HG02981 (cell line): ENCODE measurements around the gene TNK1.

ENCODE experiments used
- ATAC-seq: cut with Tn5 transposase; IDR thresholded peaks from one replicate; pipeline ENCODE4 v1.9.1; 2021; ENCODE audit warnings: mild to moderate bottlenecking, moderate library complexity; ENCODE audit not compliant: unreplicated experiment

TNK1 gene

DNA sequence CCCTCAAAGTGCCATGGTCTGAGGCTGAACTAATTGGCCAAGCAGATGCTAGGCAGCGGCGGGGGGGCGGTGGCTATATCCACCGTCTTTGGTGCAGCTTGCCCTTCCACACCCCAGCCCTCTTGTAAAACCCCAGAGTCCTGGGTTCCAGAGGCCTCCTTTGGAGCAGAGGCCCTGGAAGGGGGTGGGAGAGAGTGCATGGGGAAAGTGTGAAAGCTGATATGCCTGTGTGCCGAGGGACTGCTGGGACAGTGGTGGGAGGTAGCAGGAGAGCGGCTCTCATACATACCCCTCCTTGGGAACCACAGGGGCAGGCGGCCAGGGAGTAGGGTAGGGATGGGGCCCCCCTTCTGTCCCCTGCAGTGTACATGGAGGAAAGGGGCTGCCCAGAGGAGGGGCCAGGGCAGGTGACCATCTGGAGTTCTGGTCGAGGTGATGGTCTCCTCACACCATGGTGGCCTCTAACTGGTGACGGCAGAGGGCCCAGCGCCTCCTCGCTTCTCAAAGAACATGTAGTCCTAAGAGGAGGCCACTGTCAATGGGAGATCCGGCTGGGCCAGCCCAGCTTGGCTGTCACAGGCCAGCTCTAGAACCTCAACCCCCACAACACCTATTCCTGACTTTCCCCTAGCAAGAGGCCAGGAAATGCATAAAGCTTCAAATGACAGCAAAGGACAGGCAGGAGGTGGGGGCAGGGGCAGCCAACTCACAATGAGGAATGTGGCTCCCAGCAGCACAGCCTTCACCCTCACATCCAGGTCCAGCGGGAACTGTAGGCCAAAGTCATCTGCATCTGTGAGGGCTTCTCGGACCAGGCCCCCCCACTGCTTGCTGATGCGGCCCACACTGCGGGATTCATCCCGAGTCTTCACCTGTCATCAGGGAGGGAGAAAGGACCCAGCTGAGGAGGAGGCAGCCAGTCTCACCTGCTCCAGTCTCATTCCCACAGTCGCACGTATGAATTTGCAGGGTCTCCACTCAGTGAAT is 9.3 kb downstream of the TNK1 start:
- no peak for ATAC-seq

DNA sequence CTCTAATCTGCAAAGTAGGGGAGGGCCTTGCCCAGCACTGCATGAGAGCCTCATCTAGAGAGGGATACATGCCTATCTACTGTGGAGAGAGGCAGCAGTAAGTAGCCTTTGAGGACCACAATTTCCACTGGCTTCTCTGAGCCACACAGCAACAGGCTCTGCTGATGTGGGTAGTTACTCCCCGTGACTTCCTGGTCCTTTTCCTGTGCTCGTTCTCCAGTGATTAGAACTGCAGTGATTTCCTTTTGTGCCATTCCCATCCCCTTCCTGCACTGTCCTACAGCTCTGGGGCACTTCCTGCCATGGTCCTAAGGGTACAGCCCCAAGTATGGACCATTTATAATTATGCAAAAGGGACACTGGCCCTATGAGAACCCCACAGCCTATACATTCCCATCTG is 10.4 kb downstream of the TNK1 start:
- ATAC-seq: no peak

DNA sequence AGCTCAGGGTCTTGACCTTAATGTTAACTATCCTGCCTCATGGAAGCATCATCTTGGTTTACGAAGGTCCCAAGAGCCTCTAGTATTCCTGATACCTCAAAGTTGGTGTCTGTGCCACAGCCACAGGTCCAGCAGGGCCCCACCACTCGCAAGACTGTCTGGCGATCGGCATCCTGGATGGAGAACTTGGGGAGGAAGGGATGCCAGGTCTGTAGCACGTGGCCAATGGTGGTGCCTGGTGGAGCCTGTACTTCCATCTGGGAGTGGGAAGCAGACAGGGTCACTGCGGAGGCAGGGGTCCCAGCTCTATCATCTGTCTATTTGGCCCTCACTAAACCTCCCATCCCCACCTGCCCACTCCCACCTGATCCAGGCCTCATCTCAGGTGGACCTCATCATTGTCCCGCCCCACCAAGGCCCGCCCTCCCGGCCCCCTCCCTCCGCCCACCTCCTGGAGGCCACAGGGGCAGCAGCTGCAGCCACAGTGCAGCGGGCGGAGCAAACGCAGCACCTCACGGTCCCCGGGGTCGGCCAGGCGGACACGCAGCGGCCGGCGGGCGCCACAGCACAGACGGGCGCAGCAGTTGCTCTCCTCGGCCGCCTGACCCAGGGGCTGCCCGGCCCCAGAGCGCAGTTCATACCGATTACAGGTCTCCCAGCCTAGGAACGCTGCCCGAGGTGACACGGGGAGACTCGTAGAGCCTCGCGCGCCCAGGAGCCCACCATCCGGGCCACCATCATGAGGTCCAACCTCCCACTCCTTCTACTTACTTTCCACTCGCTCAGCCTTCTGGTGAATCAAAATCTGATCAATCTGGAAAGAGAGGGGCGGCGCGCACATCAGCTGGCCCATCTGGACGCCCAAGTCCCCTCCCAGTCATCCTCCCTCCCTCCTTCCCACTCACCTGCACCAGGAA is 12.1 kb downstream of the TNK1 start:
- no peak for ATAC-seq

DNA sequence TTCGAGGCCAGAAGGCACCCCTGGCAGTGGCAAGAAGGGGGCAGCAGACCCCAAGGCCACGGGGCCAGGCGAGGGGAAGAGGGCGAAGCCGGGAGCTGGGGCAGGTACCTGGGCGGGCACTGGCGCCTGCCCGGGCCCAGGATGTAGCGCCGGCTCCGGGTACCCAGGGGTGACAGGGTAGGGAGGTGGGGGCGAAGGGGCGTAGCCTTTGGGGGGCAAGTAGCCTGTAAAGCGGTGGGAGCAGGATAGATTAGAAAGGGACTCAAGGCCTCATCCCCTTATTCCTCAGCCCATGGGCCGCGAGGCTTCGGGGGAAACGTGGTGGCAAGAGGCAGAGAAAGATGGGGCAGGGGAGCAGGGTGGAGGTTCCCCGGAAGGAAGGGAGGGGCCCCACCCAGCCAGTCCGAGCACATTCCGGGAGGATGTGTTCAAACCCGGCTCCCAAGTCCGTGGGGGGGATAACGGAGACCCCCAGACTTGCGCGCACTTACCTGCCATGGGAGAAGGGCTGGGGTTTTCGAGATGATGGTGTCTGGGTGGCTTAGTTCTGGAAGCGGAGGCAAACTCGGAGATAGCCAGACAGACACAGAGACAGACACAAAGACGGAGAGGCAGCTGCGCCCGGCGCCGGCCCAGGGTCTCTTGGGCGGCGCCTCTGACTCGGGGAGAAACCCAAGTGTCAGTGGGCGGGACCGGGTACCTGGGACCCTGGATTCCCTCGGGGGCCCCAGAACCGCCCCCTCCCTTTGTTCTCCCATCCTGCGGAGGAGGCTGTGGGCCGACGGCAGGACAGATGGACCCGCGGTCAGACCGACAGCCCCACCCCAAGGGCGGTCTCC is 12.9 kb downstream of the TNK1 start:
- peak; percentile 26 for ATAC-seq

DNA sequence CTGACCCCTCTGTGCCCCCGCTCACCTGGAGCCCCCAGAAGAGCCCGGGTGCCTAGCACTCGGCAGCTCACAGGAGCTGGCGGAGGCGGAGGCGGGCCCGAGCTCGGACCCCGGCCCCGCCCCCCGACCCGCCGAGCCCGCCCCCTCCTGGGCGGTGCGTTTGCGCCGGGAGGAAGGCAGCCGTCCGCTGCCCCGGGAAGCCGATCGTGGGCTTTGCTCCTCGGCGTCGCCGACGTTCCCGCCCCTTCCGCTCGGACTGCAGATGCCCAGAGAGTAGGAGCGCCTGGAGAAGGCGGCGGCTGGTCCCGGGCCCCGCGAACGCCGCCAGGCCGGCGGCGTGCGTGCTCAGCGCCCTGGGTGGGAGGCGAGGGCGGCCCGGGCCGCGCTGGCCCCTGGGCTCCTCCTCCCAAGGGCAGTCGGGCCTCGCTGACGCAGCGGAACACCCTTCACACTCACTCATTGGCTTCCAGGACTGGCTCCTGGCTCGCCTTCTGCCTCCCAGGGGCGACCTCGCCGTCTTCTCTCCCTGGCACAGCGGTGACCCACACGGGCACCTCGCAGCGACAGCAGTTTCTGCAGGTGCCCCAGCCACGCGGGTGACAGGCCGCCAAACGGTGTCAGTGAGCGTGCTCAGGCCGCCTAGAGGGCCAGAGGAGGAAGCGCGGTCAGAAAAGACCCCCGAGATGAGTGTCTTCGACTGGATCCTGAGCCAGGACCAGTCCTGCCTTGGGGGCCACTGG is 13.7 kb downstream of the TNK1 start, which contains the start of gene PLSCR3:
PLSCR3 (minus strand) TSS at position 74 of the 740 bp plus-strand sequence. CDS start 415 bp downstream, outside the sequence.
- peak; percentile 73 for ATAC-seq

DNA sequence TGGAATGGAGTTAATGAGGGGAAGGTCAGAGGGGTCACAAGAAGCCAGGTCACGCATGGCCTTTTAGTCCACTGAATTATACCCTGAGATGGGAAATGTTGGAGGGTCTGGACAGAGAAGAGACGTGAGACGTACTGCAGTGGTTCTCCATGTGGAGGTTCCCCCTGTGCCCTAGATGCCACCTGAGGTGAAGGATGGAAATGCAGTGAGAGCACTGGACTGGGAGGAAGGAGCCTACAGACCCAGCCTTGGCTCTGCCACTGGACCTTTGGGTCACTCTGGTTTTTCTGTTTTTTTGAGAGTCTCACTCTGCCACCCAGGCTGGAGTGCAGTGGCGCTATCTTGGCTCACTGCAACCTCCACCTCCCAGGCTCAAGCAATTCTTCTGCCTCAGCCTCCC is 15.3 kb downstream of the TNK1 start:
- no peak for ATAC-seq

DNA sequence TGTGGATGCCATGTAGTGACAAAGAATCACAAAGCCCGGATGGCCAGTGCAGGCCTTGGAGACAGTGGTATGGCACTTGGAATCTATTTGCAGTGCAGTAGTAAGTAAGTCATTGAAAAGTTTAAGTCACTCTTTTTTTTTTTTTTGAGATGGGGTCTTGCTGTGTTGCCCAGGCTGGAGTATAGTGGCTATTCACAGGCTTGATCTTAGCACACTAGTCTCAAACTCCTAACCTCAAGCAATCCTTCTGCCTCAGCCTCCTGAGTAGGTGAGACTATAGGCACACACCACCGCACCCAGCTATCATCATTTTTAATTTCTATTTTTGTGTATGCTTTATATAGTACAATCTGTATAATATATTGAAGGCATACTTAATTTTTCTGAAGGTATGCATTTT is 17.7 kb downstream of the TNK1 start:
- ATAC-seq: no peak

DNA sequence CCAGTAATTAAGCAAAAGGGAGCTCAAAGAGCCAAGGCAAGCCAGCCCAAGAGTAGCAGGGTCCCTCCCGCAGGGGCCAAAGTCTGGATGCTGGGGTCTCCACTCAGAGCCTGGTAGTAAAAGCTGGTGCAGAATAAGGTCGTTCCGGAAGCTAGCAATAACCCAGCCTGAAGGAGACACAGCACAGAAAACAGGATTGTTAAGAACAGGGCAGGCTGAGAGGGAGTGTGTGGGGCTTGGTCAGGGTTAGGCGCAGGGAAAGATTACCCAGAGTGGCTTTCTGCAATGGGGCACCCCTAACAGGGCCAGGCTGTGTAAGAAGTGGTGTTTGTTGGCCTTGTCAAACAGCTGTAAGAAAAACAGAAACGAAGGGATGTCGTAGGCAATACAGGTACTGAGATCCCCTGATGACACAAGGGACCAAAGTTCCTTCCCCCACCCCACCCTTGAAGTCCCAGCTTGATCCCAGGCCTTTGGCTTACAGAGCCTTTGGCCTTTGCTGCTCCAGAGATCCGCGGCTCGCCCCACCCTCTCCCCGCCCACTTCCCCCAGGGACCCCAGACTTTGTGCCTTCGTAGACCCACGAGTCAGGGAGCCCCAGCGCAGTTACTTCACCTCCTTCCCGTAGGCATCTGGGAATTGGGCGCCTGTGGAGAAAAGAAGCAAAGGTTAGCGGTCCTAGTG is 22.3 kb downstream of the TNK1 start:
- no peak for ATAC-seq

DNA sequence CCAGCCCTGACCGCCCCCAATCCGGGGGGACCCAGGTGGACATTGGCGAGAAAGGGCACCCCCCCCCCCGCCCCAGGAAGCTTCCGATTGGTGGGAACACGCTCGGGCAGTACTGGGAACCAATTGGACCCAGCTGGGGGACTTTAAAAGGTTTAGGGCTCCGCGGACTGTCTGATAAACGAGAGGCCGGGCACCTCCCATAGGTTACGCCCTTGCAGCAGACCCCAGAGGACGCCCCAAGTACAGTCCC is 22.8 kb downstream of the TNK1 start:
- ATAC-seq: no peak

DNA sequence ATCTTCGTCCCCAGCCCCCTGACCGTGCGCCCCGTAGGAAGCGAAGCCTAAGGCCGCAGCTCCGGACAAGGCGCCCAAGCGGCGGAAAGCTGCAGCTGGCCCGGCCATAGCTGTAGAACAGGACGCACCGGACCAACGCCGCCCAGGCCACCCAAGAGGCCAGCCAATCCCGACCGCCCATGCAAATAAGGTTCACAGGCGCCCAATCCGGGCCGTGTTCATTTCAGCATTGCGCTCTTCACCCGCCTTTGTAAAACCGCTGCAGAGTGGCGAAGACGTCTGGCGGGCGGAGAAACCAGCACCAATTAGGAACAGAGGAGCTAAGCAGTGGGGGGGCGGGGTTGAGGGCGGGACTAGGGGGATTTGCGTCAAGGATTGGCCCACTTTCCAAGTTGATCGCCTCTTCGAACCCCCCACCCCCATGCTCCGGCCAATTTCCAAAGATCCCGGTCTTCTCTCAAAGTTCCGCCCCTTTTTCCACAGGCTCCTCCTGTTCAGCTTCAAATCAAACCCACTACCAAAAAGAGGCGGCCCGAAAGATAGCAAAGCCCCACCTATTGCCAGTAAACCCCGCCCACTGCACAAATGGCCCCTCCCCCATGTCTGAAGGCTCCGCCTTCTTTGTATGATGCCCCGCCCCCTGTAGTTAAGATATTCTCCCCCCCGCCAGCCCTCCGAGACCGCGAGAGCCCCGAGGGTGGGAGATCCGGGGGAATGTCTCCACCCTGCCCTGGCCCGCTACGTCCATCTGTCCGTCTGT is 23.3 kb downstream of the TNK1 start, which contains the start of gene TMEM256:
TMEM256 (minus strand) TSS at position 121 of the 760 bp plus-strand sequence; CDS start at position 108, 13 bp downstream.
- peak; percentile 91 for ATAC-seq

DNA sequence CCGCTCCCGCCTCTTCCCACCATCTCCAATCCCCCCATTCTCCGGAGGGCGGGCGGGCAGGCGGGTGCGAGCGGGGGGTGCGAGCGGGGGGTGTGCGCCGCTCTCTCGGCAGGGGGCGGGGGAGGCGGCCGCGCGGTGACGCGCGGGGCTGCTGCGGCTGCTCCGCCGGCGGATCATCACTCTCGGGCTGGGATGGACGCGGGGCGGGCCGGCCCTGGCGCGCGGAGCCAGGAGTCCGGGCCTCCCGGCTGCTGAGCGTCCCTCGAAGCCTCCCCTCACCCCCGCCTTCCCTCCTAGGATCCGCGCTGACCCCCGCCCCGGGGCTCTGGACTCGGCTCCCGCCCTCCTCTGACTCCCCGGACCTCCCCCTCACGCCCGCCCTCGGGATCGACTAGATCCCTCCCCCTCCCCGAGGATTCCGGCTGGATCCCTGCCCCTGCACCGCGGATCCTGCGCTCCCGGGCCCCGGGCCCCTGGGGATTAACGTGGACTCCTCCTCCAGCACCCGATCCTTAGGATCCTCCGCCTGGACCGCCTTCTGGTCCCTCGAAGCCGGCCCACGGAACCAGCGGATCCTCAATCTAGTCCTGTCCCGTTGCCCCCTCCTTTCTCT is 24.0 kb downstream of the TNK1 start:
- peak; percentile 7 for ATAC-seq

DNA sequence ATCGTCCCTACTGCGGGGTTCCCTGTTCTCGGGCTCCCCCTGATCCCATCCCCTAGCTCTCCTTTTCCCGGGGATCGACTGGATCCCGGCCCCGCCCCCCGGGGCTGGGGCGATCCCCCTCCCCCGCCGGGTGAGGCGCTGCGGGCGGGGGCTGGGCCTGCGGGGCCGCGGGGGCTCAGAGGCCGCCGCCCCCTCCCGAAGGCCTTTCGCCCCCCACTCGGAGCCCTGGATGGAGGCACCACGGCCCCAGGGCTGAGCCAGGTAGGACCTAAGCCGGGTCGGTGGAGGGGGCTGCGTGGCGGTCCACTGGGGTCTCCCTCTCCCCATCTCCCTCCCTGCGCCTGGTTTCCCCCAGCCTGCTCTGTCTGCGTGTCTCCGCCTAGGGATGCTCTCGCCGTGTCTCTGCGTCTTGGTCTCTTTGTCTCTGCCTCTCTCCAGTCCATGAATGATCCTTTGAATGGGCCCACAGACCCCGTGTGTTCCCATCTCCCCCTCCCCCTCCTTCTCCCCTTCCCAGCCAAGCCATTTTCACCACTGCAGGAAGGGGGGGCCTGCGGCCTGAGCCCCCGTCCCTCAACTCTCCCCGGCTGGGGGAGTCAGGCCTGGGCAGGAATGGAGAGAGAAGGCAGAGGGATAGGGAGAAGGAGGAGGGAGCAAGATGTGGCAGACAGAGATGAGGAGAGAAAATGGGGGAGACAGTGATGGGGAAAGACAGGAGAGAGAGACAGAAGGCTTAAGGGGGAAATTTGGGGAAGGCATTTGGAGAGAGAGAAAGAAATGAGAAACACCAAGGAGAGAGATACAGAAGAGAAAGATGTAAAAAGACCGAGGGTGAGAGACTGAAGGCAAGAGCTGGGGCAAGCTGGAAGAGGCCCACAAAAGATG is 24.7 kb downstream of the TNK1 start:
- no peak for ATAC-seq

DNA sequence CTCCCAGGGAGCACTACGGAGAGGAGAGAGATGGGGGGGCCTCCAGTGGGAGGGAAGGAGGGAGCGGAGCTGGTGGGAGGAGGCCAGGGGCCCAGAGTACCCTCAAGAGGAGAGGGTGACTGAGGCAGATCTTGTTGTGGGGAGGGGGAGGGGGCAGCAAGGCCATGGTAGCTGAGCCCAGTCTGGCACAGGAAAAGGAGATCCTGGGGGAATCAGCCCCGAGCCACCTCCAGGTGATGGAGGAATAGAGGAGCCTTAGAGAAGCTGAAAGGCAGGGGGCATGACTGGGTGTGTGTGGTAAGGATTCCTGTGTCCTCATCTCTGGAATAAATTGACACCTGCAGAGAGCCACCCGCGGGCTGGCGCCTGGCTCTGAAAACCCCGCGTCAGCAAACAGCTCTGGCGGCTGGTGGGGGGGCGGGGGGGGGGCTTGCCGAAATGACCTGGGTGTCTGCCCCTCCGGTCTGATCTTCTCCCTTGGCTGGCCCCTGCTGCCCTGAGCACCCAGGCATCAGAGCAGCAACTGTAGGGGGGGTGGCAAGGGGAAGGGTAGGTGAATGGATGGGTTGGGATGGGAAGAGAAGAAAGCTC is 25.4 kb downstream of the TNK1 start:
- no peak for ATAC-seq

DNA sequence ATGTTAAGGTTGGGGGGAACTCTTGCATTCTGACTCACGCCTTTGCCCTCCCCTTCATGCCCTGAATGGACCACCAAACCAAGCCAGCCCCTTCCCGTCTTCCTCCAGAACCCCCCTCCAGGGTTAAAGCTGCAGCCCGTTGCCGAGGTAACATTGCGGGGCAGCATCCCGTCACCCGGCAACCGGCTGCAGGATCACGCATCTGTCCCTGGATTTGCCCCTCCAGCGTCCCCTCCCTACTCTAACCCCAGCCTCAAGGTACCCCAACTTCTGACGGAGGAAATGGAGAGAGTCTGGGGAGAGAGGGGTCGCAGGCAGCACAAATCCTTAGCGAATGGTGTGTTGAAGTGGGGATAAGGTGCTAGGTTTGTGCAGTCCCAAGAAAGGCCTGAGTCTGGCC is 26.2 kb downstream of the TNK1 start:
- no peak for ATAC-seq

DNA sequence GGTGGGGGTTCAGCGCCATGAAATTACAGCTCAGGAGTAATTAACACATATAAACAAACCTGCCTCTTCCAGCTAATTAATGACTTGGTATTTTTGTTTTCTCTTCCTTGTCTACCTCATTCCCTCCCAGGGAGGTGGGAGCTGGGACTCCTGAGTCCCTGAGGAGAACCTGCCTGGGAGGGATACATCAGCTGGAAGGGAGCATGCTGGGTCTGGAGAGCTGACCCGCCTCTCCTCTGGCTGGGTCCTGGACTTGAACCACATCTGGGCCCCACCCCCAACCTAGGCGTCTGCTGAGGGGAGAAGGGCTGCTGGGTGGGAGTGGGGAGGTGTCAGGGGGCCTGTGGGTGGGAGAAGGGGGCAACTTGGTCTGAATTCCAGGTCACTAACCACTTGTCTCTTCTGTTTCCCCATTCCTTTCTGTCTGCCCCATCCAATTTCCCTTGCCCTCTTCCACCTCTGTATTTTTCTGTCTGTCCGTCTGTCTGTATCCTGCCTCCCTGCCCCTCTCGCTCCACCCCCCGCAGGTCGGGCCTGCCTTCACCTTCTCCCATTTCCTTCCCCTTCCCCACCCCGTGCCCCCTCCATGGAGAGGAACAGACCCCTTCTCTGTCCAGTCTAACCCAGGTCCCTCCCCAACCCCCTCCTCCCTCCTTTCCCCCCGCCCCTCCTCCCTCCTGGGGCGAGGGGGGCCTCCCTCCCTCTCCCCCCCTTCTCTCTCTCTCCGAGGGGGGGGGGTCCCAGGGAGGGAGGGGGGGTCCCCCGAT is 26.8 kb downstream of the TNK1 start, which contains the start of gene NLGN2:
NLGN2 (plus strand) TSS at position 361 of the 767 bp plus-strand sequence. CDS start 411 bp downstream, outside the sequence.
- ATAC-seq: no peak

DNA sequence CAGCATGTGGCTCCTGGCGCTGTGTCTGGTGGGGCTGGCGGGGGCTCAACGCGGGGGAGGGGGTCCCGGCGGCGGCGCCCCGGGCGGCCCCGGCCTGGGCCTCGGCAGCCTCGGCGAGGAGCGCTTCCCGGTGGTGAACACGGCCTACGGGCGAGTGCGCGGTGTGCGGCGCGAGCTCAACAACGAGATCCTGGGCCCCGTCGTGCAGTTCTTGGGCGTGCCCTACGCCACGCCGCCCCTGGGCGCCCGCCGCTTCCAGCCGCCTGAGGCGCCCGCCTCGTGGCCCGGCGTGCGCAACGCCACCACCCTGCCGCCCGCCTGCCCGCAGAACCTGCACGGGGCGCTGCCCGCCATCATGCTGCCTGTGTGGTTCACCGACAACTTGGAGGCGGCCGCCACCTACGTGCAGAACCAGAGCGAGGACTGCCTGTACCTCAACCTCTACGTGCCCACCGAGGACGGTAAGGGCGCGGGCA is 27.4 kb downstream of the TNK1 start:
- ATAC-seq: no peak
